ENCODE data around the gene NLRP10. TPM values are rescaled to one million over a fixed set of nuclear protein-coding genes. Genes with fewer than 3 reads are reported as not detected.
"Not testable (repeated sequence)": the region's sequence is repeated elsewhere in the genome, so short reads cannot be mapped to it uniquely, and the experiment has no call there.

The NLRP10 gene
- not detected in 2 replicates for total RNA-seq (2014; rRNA removed; shearing (Covaris generic))
- polyA plus RNA-seq (2014; cell fraction: nucleus; rRNA removed): not detected in 2 replicates

- DNase-seq (ENCODE audit: extremely low read depth, low read depth): no peak
These were observed at the start of gene NLRP10 for GRCh38 chr11:7965386-7965785. Gene NLRP10 (minus strand): TSS chr11:7965447. CDS start chr11:7963495, 1,952 bp downstream.

DNA sequence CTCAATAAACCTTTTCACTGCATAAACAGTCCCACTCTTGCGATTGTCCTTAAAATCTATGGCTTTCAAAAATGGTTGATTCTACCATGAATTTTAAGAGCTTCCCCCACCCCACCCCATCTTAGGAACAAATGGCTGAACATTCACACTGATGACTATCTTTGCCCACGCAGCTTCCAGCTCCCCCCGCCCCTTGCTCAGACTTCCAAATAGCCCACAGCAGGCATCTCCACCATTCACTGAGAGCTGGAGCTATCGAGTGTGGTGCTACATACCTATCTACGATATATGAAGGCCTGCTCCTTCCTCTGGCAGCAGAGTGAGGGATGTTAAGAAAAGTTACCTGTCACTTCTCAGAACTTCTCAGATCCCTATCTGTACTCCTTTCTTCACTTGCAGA, 48.6 kb upstream of the NLRP10 start:
- DNase-seq (ENCODE audit: extremely low read depth, low read depth): no peak

DNA sequence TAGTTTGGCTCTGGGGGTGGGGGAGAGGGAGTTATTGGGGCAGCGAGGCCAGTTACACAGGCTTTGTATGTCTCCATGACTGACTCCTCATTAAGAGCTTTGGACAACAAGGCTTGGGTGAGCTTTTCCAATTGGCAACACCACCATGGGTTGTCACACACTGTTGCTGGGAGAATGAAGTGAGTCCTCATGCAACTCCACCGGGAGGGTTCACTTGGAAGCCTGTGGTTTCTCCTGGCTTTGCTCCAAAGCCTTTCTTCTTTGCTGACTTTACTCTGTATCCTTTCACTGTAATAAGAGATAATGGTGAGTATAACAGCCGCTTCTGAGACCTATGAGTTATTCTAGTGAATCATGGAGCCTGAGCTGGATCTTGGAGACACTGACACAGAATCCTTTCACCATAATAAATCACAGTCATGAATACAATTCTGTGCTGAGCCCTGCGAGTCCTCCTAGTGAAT, 46.8 kb upstream of the NLRP10 start:
- no peak for DNase-seq (ENCODE audit: extremely low read depth, low read depth)

DNA sequence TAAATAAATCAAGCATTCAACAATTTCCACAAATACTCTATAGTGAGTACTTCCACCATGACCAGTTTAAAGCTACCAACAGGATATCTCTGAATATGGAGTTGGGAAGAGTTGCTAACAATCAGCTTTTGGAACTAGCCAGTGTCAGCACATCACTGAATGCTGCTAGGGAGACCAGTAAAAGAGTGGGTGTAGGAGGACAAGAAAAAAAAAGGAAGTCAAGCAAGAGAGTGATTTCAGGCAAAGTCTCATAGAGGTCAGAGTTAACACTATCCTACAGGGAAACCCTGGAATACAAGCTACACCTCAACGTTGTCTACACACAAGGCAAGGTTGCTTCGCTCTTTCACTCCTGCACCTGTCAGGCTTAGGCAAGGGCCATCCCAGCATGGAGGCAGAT, 46.1 kb upstream of the NLRP10 start:
- no peak for DNase-seq (ENCODE audit: extremely low read depth, low read depth)

- DNase-seq (ENCODE audit: extremely low read depth, low read depth): no peak
These were observed 44.6 kb upstream of the NLRP10 start for GRCh38 chr11:8009856-8010255.

DNA sequence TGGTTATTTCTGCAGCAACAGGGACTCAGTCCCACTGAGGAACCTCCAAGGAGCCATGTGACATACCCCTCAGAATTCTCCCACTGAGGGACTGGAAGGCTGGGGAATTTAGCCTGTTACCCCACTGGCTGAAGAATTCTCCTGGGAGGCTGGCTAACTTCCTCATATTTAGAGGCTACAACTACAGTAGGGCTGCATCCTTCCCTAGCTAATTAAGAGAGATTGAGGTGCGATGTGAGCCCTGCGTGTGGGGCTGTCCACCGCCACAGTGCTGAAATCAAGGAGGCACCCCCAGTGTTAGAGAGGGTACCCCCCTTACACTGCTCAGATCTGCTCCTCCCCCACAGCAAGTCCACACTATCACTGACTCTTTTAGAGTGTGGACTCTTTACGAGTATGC, 43.0 kb upstream of the NLRP10 start:
- no peak for DNase-seq (ENCODE audit: extremely low read depth, low read depth)

GRCh38 chr11:8006349-8006977, 41.2 kb upstream of the NLRP10 start:
- peak; percentile 69 for DNase-seq (ENCODE audit: extremely low read depth, low read depth)

DNA sequence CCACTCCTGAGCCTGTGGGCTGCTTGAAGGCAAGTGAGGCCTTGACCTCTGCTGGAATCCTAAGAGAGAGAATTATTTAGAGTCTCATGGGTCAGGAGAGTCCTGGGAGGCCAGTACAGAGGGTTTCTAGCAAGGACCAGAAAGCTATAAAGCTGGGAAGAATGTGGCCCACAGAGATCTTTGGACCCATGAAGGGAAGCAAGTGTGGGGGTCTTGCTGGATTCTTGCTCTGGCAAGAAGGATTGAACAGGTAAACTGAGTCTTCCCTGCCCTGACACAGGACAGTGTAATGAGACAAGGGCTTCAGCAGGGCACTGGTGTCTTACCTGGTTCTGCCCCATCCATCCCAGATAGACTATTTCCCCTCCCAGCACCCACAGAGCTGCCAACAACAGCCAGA, 40.3 kb upstream of the NLRP10 start:
- DNase-seq (ENCODE audit: extremely low read depth, low read depth): no peak

DNA sequence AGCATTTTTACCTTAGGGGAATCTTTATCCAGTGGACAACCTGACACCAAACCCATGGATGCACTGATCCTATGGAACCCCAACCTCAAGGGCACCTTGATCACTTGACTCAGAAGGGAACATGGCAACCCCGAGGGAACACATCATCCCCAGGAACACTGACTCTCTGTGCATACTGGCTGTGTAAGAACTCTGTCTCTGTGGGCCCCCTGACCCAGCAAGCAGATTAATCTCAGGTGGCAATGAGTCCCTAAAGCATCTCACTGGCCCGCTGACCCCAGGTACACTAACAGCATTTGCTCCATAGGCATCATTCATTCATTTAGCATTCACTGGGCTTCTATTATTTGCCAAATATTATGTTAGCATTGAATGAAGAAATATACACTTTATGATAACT, 38.8 kb upstream of the NLRP10 start:
- DNase-seq (ENCODE audit: extremely low read depth, low read depth): no peak

DNA sequence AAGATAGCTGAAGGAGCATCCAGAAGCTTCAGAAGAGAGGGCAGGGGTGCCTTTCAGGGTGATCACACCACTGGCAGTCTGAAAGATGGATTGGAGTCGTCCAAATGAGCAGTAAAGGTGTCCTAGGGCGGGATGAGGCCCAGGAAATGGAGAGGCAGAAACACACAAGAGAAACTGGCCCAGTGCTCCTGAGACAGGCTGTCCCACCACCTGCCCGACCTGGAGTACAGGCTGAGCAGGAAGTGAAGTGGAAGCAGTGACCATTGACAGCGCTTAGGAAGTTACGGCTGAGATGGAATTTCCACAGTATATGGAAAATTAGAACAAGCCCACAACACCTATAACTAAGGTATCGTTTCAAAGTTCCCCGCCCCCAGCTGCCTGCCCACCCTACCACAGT, 37.9 kb upstream of the NLRP10 start:
- no peak for DNase-seq (ENCODE audit: extremely low read depth, low read depth)

- DNase-seq (ENCODE audit: extremely low read depth, low read depth): no peak
These were observed 37.4 kb upstream of the NLRP10 start for GRCh38 chr11:8002676-8003075.

- DNase-seq (ENCODE audit: extremely low read depth, low read depth): no peak
These were observed 35.1 kb upstream of the NLRP10 start for GRCh38 chr11:8000390-8000789.

DNA sequence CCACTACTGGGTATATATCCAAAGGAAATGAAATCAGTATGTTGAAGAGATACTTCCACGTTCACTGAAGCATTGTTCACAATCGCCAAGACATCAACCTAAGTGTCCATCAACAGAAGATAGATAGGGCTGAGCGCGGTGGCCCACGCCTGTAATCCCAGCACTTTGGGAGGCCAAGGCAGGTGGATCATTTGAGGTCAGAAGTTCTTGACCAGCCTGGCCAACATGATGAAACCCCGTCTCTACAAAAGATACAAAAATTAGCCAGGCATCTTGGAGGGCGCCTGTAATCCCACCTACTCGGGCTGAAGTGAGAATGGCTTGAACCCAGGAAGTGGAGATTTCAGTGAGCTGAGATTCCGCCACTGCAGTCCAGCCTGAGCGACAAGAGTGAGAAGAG, 34.5 kb upstream of the NLRP10 start:
- no peak for DNase-seq (ENCODE audit: extremely low read depth, low read depth)

DNA sequence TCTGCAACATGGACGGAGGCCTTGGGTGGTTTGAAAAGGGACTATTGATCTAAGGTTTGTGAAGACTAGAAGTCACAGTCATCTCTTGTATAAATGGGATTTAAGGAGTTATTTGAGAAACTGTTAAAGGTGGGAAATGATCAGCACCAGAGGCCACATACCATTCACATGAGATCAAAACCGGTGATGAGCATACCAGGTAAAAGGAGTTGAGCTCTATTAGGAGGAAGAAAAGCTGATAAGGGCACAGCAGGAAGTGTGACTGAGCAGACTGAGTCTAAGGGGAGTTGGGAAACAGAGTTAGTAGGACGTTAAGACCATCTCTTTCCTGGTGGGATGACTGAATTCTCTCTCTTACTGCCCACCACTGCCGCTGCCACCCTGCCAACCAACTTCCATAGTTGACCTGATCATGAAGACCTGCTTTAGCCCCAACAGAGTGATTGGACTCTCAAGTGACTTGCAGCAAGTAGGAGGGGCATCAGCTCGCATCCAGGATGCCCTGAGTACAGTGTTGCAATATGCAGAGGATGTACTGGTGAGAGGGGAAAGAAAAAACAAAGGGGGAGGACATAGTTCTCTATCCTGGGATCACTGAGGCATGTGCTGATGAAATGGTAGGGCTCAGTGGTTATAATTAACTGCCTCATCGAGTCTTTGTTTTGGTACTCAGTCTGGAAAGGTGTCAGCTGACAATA, 29.5 kb upstream of the NLRP10 start:
- no peak for DNase-seq (ENCODE audit: extremely low read depth, low read depth)

GRCh38 chr11:7987560-7987883, 22.3 kb upstream of the NLRP10 start:
- DNase-seq (ENCODE audit: extremely low read depth, low read depth): not testable (repeated sequence)

DNA sequence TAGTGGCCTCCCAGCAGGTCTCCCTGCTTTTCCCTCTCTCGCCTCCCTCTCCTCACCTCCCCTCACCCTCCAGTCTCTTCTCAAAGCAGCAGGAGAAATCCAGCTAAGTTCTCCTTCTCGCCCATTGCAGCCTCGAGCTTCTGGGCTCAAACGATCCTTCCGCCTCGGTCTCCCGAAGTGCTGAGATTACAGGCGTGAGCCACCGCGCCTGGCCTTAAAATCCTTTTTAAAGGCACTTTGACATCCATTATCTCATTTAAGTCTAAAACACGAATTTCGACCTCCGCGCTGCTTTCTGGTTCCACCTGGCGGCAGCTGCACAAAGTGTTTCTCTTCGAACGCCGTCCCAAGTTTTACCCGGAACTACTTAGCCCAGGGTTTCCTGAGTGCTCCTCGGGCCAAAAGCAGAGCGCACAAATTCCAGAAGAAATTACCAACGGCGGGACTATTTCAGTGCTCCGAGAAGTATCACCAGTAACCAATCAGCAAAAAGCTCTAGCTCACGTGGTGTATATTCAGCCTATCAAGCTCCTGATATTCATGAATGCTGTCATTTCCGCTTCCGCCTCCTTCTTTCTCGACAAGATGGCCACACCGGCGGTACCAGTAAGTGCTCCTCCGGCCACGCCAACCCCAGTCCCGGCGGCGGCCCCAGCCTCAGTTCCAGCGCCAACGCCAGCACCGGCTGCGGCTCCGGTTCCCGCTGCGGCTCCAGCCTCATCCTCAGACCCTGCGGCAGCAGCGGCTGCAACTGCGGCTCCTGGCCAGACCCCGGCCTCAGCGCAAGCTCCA, 21.7 kb upstream of the NLRP10 start, which contains the start of gene EIF3F:
EIF3F (plus strand) TSS at position 570 of the 792 bp plus-strand sequence; CDS start at position 586, 16 bp downstream.
- peak; percentile 96 for DNase-seq (ENCODE audit: extremely low read depth, low read depth)

DNA sequence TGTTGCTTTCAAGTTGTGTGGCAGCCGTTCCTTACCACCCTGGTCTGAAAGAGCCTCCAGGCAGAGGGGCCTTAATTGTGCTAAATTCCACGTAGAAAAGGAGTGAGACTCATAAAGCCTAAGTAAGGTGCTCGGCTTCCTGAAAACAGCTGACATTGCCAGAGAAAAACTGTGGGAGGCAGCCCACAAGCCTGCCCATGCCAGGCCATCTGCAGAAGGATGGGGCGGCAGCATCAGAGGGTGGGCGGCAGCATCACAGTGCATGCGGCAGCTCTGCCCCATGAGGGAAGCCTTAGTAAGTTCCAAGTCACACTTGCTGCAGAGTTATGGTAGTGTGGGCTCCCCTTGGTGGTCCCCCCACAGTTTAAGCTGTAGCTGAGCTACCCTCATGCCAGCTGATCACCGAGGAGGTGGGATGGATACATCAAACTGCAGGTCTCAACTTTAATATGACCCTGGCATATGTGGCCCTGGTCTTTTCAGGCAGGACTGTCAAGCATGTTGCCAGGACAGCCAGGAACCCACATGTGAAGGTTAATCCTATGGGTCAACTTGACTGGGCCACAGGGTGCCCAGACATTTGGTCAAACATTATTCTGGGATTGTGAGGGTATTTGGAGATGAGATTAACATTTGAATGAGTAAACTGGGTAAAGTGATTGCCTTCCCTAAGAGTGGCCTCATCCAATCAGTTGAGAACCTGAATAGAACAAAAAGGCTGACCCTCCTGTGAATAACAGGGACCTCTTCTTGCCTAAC, 18.8 kb upstream of the NLRP10 start:
- DNase-seq (ENCODE audit: extremely low read depth, low read depth): no peak

- DNase-seq (ENCODE audit: extremely low read depth, low read depth): no peak
These were observed 17.4 kb upstream of the NLRP10 start for GRCh38 chr11:7982582-7983119.

GRCh38 chr11:7981619-7982157, 16.4 kb upstream of the NLRP10 start:
- DNase-seq (ENCODE audit: extremely low read depth, low read depth): no peak

- DNase-seq (ENCODE audit: extremely low read depth, low read depth): peak; percentile 58
These were observed 12.1 kb upstream of the NLRP10 start for GRCh38 chr11:7977232-7977917.
